Effector memory CD4-positive, alpha-beta T cell (primary cell): ENCODE data around the gene ESF1.
A peak's percentile ranks its signal among the peaks of the same experiment; 100 is the strongest.

Experiments used
- DNase-seq, 3 donors: peaks; one replicate each; pipeline ENCODE4 v3.0.0-alpha.2; 2020
- H3K27ac ChIP-seq: 2 replicates; pipeline ENCODE4 v1.7.0; 2013; ENCODE audit warnings: mild to moderate bottlenecking, low read length, moderate library complexity; ENCODE audit not compliant: insufficient read depth, poor library complexity, severe bottlenecking
- H3K27me3 ChIP-seq: replicated peaks from 2 replicates; pipeline ENCODE4 v1.7.0; 2013; ENCODE audit warnings: mild to moderate bottlenecking, low read length; ENCODE audit not compliant: insufficient read depth, control insufficient read depth, poor library complexity, severe bottlenecking
- H3K36me3 ChIP-seq: 2 replicates; pipeline ENCODE4 v1.7.0; 2013; ENCODE audit warnings: mild to moderate bottlenecking, low read length, moderate library complexity; ENCODE audit not compliant: control insufficient read depth, insufficient read depth
- H3K4me1 ChIP-seq: 2 replicates; pipeline ENCODE4 v1.7.0; 2013; ENCODE audit warnings: low read length, mild to moderate bottlenecking; ENCODE audit not compliant: control insufficient read depth, insufficient read depth, poor library complexity, severe bottlenecking
- H3K4me3 ChIP-seq: 2 replicates; pipeline ENCODE4 v1.7.0; 2013; ENCODE audit warnings: low read length, low read depth, mild to moderate bottlenecking; ENCODE audit not compliant: insufficient read depth, poor library complexity, severe bottlenecking
- H3K9me3 ChIP-seq: 2 replicates; pipeline ENCODE4 v1.7.0; 2013; ENCODE audit warnings: mild to moderate bottlenecking, low read length, moderate library complexity; ENCODE audit not compliant: control insufficient read depth

The ESF1 gene

DNA sequence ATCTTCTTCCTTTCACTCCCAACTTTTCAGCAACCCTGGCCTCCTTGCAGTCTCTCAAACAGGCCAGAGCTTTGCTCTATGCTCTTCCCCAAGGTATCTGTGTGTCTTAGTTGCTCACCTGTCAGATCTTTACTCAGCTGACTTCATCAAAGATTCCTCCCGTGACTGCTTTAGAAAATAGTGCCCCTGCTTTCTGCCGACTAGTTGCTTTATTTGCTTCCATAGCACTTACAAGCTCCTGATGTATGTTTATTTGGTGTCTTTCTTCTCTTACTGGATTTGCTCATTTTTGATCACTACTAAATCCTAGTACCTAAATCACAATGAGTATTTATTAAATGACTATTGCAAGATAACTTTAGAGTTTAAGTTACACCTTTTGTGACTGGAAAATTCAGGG is 6.0 kb upstream of the ESF1 start:
- DNase-seq: no peak
- Histone ChIP-seq H3K4me1 (peaks cover 7% of the 10 kb centered on the region), H3K4me3 (no peak overlapping the region), H3K27ac (no peak overlapping the region), H3K9me3 (no peaks in the 10 kb centered on the region), H3K27me3 (no peaks in the 10 kb centered on the region), H3K36me3 (peaks cover 39% of the 10 kb centered on the region)

DNA sequence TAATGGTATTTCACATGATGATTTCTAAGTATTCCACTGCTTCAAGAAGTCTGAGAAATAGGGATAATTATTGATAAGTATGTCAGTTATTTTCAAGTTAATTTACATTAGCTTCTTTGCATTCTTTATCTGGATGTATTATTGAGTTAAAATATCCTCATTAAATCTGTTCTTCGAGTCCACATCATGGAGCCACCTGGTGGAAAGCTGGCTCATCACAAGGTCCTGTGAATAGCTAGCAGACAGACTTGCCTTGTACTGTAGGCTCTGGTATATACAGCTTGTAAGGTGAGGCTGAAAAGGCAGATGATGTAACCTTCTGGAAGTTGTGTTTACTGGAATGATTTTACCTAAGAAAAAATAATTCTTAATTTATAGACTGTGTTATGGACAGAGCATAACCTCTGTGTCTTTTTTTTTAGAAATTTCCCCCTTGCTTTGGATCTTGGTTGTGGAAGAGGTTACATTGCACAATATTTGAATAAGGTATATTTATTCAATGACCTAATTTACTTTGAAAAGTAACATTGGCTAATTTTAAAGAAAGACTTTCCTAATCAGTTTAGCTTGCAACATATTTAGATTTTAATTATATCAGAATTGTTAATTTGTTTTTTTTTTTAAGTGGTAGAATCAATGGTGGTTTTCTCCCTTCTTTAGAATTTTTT is 3.6 kb upstream of the ESF1 start:
- DNase-seq: no peak
- H3K27me3 ChIP-seq: no peaks in the 10 kb centered on the region
- H3K27ac ChIP-seq: no peak overlapping the region
- H3K36me3 ChIP-seq: peaks cover 16% of the 10 kb centered on the region
- peaks cover 11% of the 10 kb centered on the region for H3K4me1 ChIP-seq
- H3K4me3 ChIP-seq: no peak overlapping the region
- no peaks in the 10 kb centered on the region for H3K9me3 ChIP-seq

DNA sequence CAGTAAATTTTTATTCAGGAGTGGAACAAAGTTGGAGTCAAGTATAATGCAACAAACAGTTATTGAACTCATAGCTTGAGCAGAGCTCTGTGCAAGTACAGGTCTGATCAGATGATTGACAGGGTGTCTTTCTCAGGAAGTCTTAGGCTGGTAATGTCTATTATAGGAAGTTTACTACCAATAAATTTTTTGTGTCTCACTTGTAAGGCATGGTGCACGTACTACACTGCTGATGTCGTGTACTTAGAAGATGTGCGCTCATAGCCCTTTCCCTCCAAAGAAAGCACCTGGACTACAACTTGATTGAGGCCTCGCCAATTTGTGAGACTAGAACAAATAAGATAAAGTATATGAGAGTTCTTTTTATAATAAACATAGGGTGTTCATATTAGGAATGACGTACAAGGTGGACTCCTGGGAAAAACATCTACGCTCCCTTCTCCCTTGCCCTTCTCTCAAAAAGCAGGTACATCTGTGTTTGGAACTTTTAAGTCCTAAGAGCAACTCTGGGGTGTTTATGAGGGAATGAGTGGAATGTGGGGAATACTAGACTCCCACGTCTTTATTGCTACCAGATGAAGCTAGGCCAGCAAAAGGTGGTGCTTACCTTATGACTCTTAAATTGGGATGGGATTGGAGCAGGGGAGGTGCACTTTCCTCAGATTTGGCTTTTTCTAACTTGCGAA is 1.6 kb upstream of the ESF1 start:
- DNase-seq: no peak
- peaks cover 11% of the 10 kb centered on the region for H3K4me1 ChIP-seq
- no peak overlapping the region for H3K4me3 ChIP-seq
- no peak overlapping the region for H3K27ac ChIP-seq
- no peaks in the 10 kb centered on the region for H3K27me3 ChIP-seq
- peaks cover 14% of the 10 kb centered on the region for H3K36me3 ChIP-seq
- H3K9me3 ChIP-seq: no peaks in the 10 kb centered on the region

DNA sequence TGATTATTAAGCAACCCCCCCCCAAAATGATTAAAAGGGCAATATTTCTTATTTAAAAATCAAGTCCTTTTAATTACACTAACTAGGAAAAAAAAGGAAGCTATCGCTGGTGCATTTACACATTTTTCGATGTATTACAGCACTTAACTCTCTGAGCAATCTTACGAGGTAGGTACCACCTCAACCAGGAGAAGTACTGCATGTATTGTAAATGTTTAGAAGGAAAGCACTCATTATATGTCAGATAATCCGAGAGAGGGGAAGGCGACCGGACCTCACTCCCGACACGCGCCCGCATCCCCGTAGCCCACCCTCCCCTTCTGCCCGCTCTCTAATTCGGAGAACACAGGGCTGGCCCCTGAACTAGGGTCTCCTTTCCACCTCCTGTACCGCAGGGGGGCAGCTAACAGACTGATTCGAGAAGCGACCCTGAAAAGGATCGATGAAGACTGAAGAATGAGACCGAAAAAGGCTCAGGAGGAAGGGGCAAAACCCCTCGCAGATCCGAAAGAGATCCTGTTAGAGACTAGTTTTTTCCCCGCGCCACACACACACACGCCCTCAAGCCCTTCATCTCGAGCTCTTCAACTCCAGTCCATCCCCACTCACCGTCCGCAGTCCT is 337 bp downstream of the ESF1 start:
- Histone ChIP-seq H3K4me1 (peaks cover 11% of the 10 kb centered on the region), H3K27ac (peak overlapping the region; percentile 81), H3K4me3 (peak overlapping the region; percentile 89), H3K36me3 (peaks cover 8% of the 10 kb centered on the region), H3K27me3 (no peaks in the 10 kb centered on the region), H3K9me3 (no peaks in the 10 kb centered on the region)
- DNase-seq: no peak

DNA sequence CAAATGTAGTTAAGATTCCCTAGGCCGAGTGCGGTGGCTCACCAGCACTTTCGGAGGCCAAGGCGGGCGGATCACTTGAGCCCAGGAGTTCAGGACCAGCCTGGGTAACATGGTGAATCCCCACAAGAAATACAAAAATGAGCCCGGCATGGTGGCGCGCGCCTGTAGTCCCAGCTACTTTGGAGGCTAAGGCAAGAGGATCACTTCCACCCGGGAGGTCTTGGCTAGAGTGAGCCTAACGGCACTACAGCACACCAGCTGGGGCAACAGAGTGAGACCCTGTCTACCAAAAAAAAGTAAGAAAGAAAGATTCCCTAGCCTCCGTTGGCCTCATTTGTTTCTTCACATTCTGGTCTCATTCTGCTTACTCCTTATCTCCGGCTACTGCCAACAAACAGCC is 1.2 kb downstream of the ESF1 start:
- DNase-seq: no peak
- Histone ChIP-seq H3K27me3 (no peaks in the 10 kb centered on the region), H3K27ac (no peak overlapping the region), H3K4me1 (peaks cover 11% of the 10 kb centered on the region), H3K9me3 (no peaks in the 10 kb centered on the region), H3K4me3 (no peak overlapping the region), H3K36me3 (peaks cover 8% of the 10 kb centered on the region)

DNA sequence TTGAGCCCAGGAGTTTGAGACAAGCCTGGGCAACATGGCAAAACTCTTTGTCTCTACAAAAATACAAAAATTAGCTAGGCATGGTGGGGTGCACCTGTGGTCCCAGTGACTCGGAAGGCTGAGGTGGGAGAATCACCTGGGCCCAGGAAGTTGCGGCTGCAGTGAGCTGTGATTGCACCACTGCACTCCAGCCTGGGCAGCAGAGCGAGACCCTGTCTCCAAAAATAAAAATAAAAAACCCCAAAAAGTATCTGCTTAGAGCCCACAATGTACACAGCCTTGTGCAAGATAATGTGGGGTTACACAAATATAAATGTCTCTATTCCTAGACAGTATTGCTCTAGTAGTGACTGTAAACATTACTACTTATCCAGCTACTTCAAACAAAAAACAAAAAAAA is 5.9 kb downstream of the ESF1 start:
- DNase-seq: no peak
- Histone ChIP-seq H3K27ac (no peak overlapping the region), H3K36me3 (peaks cover 22% of the 10 kb centered on the region), H3K9me3 (no peaks in the 10 kb centered on the region), H3K27me3 (no peaks in the 10 kb centered on the region), H3K4me1 (no peaks in the 10 kb centered on the region), H3K4me3 (no peak overlapping the region)

DNA sequence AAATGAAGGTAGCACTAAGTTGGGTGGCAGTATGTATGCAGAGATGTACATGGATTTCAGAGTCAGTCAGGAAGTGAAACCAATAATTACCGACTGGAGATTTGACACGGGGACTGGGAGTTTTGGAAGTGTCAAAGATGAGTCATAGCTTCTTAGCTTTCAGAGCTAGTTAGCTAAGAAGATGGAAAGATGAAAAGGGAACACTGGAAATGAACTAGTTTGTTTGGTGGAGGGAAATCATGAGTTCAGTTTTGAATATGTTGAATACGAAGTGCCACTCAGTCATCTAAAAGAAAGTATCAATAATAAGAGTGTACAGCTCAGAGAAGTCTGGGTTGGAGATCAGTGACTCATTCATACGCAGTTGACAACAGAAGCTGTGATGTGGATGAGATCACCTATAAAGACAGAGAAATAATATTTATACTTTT is 7.5 kb downstream of the ESF1 start:
- Histone ChIP-seq H3K4me1 (no peaks in the 10 kb centered on the region), H3K4me3 (no peak overlapping the region), H3K27ac (no peak overlapping the region), H3K36me3 (peaks cover 29% of the 10 kb centered on the region), H3K27me3 (no peaks in the 10 kb centered on the region), H3K9me3 (no peaks in the 10 kb centered on the region)
- DNase-seq: no peak

DNA sequence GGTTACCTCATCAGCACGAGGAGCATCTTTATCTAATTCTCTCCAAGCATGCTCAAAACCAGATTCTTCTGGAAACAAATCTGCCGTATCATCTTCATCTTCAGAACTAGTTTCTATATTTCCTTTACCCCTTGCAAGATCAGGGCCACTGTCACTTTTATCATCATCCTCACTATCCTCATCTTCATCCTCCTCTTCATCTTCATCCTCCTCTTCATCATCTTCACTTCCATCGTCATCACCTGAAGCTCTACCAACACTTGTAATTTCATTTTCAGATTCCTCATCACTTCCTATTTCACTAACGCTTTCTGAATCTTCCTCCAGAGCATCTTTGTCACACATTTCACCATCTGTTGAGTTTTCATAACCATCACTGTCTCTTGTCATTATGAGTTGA is 8.9 kb downstream of the ESF1 start:
- no peaks in the 10 kb centered on the region for H3K9me3 ChIP-seq
- no peaks in the 10 kb centered on the region for H3K4me1 ChIP-seq
- H3K27me3 ChIP-seq: no peaks in the 10 kb centered on the region
- peaks cover 27% of the 10 kb centered on the region for H3K36me3 ChIP-seq
- DNase-seq: no peak
- H3K27ac ChIP-seq: no peak overlapping the region
- no peak overlapping the region for H3K4me3 ChIP-seq

DNA sequence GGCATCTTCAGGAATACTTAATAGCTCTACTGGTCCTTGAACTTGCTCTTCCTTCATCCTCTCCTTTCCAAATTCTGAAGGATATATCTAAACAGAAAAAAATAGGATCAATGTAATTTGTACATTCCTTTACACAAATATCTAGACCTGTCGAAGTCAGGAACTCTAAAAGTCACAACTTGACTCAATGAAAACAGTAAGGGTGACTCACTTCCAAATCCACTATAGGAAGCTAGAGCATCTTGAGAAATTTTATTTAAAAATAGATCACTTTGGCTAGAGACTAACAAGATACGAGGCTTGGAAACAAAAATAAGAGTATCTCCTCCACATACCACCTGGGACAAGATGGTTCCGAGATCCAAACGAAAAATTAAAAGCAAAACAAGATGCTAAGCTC is 12.2 kb downstream of the ESF1 start:
- Histone ChIP-seq H3K9me3 (no peaks in the 10 kb centered on the region), H3K27me3 (no peaks in the 10 kb centered on the region), H3K4me3 (no peak overlapping the region), H3K4me1 (no peaks in the 10 kb centered on the region), H3K36me3 (peaks cover 45% of the 10 kb centered on the region), H3K27ac (no peak overlapping the region)
- no peak for DNase-seq

DNA sequence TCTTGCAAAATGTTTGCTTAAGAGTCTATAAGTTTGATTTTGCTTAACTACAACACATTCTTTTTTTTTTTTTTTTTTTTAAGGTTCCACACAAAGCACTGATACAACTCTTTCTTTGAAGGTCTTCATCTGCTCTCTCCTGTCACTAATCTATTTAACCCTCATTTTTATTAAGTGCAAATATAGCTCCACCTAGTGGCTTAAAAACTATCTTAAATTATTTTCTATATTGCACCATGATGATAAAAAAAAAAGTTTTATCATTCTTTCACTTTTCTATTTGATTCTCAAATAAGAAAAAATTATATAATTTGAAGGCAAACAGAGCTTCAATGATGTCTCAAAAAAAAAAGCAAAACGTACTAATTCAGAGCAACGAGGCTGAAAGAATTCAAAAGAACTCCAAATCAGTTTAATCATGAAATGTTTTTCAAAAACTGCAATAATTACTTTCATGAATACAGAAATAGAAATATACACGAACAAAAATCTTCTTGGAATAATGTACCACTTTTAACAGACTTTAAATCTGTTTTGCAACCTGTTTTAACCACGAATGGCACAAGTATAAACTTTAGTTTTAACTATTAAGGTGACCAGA is 12.8 kb downstream of the ESF1 start:
- no peak for DNase-seq

More for the DNA sequence above, 12.8 kb downstream of the ESF1 start:
- H3K9me3 ChIP-seq: no peaks in the 10 kb centered on the region
- peaks cover 47% of the 10 kb centered on the region for H3K36me3 ChIP-seq
- H3K4me3 ChIP-seq: no peak overlapping the region
- H3K27ac ChIP-seq: no peak overlapping the region
- no peaks in the 10 kb centered on the region for H3K27me3 ChIP-seq
- no peaks in the 10 kb centered on the region for H3K4me1 ChIP-seq
